Activated effector memory CD4-positive, alpha-beta T cell treated with anti-CD3 and anti-CD28 coated beads, Interleukin-2, amount 50 U/mL, for 16 hours (primary cell): ENCODE results near the gene MYO1B.
A peak's percentile ranks its signal among the peaks of the same experiment; 100 is the strongest.

Experiments used
- DNase-seq: peaks from one replicate; pipeline ENCODE4 v3.0.0-alpha.2; 2020

MYO1B gene

GRCh38 chr2:191245046-191245868, at the start of gene MYO1B:
Gene MYO1B (plus strand): TSS chr2:191245404. CDS start chr2:191276896, 31,492 bp downstream.
- DNase-seq: peak; percentile 76

DNA sequence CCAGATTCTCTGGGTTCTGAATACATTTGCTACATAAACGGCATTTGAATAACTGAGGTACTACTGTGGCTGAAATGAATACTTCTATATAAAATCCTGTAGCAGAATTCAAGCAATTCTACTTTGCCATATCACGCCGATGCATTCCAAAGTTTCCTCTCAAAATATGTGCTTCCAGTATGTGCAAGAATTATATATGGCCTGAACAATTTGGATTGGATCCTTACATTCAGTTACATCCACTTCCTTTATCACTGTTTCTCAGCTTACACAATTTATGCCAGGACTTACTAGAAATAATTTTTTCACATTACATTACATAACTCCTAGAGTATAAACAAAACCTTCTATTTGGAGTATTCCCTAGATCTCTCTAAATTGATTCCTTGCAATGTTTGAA, 48.1 kb upstream of the MYO1B start:
- no peak for DNase-seq

- DNase-seq: no peak
Observed at GRCh38 chr2:191198271-191198670, 46.9 kb upstream of the MYO1B start.

DNA sequence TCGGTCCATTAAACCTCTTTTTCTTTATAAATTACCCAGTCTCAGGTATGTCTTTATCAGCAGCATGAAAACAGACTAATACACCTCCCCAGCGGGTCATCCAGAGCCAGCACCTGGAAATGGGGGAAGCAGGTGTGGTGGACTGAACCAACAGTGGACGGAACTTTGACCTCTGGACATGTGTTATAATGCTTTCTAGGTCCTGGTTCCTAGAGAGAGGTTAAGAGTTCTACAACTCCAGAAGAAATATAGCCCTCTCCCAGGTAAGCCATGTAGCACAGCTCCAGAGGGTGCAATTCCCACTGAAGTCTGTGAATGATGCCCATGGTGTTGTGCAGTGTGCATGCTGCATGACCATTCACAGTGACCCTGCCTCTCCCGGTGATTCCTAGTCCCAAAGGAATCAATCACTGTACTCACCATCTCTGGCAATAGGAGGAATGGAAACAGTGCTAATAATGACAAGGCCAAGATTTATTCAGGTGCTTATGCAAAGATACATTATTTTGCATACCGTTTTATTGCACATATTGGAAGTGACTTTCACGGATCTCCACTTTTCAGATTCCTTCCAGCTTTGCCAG, 45.2 kb upstream of the MYO1B start:
- no peak for DNase-seq

- no peak for DNase-seq
Observed at GRCh38 chr2:191200910-191201309, 44.3 kb upstream of the MYO1B start.

DNA sequence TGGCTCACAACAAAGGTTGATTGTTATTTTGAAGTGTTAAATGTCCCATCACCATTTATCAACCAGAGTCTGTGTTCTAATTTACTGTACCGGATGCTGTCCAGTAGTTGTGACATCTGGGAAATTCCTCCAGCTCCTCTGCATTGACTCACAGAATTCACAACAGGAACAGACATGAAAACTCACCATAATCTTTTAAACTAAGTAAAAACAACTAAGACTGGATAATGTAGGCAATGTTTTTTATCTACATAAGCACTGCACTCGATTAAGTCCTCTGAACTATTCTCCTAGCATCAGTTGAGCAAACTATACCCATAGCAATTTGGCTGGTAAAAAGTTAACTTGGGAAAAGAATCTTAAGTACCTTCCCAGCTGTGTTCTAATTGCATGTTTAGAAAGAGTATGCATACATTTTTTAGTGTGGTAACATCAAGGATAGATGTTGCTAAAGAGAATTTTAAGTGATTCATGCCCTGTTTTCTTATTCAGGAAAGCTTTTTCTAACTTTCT, 42.9 kb upstream of the MYO1B start:
- DNase-seq: no peak

DNA sequence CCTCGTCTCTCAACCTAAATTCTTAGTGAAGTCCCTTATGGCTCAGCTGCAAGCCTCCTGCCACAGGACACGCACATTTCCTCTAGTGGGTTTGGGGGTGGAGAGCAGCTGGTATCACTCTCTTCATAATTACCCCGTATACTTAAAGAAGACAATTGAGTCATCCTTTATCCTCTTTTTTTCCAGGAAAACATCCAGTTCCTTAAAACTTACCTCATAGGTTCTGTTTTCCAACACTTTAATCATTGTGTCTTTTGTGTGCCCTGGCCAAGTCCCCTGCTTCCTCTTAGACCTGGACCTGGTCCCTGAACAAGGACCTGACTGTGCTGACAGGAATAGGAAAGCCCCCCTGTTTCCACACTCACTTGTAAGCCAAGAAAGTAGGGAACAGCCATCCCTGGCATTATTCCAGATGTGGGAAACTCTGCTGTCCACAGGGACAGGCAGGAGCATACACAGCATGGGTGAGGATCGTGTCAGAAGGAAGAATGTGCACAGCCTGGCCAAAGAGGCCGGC, 42.3 kb upstream of the MYO1B start:
- DNase-seq: no peak

- no peak for DNase-seq
Observed at GRCh38 chr2:191204433-191204832, 40.8 kb upstream of the MYO1B start.

- no peak for DNase-seq
Observed at GRCh38 chr2:191206613-191207471, 38.4 kb upstream of the MYO1B start.

GRCh38 chr2:191209340-191209739, 35.9 kb upstream of the MYO1B start:
- no peak for DNase-seq

- no peak for DNase-seq
Observed at GRCh38 chr2:191212119-191212518, 33.1 kb upstream of the MYO1B start.

DNA sequence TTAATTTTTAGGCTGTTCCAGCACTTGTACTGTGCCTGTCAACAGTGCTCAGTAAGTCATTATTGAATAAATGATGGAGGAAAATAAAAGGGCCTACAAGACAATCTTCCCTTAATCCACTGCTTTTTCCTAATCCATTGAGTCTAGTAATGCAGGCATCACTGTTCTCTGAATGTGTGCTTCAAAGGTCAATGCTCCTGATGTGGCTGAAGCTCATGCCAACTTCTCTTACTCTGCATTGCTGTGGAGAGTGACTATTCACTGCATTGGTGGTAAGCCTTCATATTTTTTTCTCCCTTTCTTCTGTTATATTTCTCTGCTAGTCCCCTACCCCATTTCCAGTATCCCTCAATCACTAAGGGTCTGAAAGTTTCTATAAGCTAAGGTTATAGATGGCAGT, 31.9 kb upstream of the MYO1B start:
- DNase-seq: no peak

DNA sequence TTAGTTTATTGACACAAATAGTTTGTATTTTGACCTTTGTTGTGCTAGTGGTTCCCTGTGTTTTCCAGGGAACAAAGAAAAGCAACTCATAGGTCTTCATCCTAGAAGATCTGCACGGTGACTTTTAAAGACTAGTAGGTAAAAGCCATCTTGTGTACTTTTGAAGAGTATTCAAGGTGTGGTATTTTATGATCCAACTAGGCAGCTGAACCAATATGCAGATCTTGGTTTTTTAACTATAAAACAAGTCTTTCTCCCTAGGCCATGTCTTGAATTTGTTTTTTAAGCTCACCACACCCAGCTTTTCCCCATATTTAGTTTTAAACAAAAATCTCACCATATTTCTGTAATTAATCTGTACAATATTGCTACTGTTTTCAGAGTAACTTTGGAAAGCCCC, 30.0 kb upstream of the MYO1B start:
- no peak for DNase-seq

GRCh38 chr2:191215666-191216065, 29.5 kb upstream of the MYO1B start:
- DNase-seq: no peak

- no peak for DNase-seq
Observed at GRCh38 chr2:191217580-191217979, 27.6 kb upstream of the MYO1B start.

- DNase-seq: no peak
Observed at GRCh38 chr2:191218292-191218898, 26.8 kb upstream of the MYO1B start.

DNA sequence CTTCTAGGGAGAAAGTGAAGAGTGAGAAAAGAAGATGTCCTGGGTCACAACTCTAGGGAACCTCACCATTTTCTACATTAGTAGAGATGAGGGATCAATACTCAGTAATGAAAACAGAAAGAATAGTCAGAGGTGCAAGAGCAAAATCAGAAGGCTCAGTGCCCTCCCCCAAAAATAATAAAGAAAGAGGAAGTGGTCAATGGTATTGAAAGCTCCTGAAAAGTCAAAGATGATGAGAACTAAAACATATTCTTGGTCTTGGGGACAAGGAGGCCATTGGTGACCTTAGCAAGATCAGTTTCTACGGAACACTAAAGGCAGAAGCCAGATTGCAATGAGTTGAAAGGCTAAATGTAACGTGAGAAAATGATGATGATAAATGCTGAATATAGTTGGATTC, 24.5 kb upstream of the MYO1B start:
- DNase-seq: no peak

DNA sequence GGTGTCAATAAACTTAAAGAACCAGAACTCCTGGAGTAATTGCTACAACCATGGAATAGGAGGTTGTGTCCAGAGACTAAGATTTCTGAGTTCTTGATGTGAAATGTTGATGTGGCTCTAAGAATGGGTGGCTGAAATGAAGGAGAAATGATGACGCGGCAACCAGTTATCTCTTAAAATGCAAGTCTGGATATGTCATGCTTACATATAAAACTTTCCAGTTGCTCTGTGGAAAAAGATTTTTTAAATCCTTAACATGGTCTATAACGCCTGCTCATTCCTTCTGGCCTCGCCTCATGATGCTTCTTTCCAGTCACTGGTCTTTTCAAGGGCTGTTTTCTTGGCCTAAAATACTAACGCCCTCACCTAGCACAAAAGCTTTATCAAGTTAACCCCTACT, 23.5 kb upstream of the MYO1B start:
- no peak for DNase-seq

GRCh38 chr2:191222507-191222906, 22.7 kb upstream of the MYO1B start:
- no peak for DNase-seq

GRCh38 chr2:191222952-191223351, 22.3 kb upstream of the MYO1B start:
- no peak for DNase-seq

- no peak for DNase-seq
Observed at GRCh38 chr2:191225126-191225525, 20.1 kb upstream of the MYO1B start.

DNA sequence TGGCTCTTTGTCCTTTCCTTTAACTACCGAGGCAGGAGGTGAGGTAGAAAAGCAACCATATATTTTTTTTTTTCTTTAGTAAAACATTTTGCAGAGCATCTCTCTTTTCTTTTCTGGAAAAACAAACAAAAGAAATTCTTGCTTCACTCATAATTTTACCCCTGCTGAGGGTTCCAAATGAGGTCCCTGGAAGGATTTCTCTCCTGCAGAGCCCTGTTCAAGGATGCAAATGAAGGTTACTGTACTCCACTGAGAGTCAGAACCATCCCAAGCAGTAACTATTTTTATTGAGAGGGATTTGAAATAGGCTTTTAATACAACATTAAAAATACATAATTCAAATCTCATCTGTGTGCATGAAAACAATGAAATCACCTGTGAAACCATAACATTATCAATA, 19.5 kb upstream of the MYO1B start:
- no peak for DNase-seq

- no peak for DNase-seq
Observed at GRCh38 chr2:191226196-191226595, 19.0 kb upstream of the MYO1B start.
